ENCODE measurements around the gene RBL1.
"Not testable (repeated sequence)": the region's sequence is repeated elsewhere in the genome, so short reads cannot be mapped to it uniquely, and the experiment has no call there.

RBL1 gene

DNA sequence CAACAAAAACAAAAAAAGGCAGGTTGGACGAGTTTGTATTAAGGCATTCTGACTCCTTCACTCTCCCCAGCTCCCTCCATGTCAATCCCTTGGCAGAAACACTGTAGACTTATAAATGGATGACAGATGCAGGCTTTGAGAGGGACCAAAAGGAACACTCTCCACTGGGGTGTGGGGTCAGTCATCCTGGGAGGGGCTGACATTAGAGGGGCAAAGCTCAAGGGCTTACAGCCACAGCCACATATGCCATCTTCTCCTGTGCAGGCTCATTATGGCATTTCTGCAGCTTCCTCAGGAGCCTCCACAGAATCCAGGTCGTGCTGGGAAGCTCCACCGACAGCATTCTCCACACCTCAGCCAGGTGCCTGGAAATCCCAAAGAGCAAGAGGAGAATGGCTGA, 33.0 kb upstream of the RBL1 start:
- DNase-seq (ENCODE audit: low spot score): no peak
- in situ Hi-C loops (cut with MboI; ENCODE audit: low sequenced_read_pairs, unreplicated experiment): no loop called here
- TF ChIP-seq, protein P1, sequence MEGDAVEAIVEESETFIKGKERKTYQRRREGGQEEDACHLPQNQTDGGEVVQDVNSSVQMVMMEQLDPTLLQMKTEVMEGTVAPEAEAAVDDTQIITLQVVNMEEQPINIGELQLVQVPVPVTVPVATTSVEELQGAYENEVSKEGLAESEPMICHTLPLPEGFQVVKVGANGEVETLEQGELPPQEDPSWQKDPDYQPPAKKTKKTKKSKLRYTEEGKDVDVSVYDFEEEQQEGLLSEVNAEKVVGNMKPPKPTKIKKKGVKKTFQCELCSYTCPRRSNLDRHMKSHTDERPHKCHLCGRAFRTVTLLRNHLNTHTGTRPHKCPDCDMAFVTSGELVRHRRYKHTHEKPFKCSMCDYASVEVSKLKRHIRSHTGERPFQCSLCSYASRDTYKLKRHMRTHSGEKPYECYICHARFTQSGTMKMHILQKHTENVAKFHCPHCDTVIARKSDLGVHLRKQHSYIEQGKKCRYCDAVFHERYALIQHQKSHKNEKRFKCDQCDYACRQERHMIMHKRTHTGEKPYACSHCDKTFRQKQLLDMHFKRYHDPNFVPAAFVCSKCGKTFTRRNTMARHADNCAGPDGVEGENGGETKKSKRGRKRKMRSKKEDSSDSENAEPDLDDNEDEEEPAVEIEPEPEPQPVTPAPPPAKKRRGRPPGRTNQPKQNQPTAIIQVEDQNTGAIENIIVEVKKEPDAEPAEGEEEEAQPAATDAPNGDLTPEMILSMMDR (IDR thresholded peaks at IDR 0.05; ENCODE audit: borderline replicate concordance, control extremely low read depth, extremely low read depth, insufficient read depth, missing control alignments): no peak

DNA sequence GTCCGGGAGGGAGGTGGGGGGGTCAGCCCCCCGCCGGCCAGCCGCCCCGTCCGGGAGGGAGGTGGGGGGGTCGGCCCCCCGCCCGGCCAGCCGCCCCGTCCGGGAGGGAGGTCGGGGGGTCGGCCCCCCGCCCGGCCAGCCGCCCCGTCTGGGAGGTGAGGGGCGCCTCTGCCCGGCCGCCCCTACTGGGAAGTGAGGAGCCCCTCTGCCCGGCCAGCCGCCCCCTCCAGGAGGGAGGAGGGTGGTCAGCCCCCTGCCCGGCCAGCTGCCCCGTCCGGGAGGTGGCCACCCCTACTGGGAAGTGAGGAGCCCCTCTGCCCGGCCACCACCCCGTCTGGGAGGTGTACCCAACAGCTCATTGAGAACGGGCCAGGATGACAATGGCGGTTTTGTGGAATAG, 30.5 kb upstream of the RBL1 start:
- DNase-seq (ENCODE audit: low spot score); in situ Hi-C loops (cut with MboI; ENCODE audit: low sequenced_read_pairs, unreplicated experiment): not testable (repeated sequence)

DNA sequence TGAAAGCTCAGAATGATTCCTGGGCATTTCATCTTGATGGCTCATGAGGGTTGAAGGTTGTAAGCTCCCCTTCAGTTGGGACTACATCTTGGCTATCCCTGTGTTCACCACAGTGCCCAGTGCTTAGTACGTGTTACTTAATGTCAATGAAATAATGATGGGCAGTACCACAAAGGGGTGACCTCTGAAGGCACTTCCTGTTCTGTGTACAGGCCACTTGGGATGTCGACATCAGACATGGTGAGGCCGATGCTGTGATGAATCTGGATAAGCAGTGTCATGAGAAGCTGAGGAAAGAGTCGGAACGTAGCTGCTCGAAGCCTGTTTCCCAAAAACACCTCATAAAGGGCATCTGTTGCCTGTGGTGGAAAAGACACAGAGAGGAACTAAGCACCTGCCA, 27.6 kb upstream of the RBL1 start:
- TF ChIP-seq, protein P1 (IDR thresholded peaks at IDR 0.05; ENCODE audit: borderline replicate concordance, control extremely low read depth, extremely low read depth, insufficient read depth, missing control alignments): no peak
- DNase-seq (ENCODE audit: low spot score): no peak
- in situ Hi-C loops (cut with MboI; ENCODE audit: low sequenced_read_pairs, unreplicated experiment): no loop called here

DNA sequence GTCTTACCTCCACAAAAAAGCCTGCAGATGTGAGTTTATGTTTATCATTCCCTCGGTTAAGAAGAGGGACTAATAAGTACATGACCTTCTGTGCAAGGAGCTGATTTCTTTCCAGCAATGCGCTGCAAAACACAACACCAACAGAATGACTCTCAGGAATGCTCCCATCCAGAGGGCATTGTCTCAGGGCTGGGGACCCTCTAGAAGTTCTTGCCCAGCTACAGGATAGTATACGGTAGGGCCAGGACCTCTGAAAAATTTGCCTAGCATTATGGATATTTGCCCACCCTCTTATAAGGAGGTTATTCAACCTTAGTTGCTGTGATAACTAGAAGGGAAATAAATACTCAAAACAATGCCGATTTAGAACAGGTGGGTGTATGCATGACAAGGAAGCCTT, 24.7 kb upstream of the RBL1 start:
- in situ Hi-C loops (cut with MboI; ENCODE audit: low sequenced_read_pairs, unreplicated experiment): no loop called here
- TF ChIP-seq, protein P1 (IDR thresholded peaks at IDR 0.05; ENCODE audit: borderline replicate concordance, control extremely low read depth, extremely low read depth, insufficient read depth, missing control alignments): no peak
- DNase-seq (ENCODE audit: low spot score): no peak

DNA sequence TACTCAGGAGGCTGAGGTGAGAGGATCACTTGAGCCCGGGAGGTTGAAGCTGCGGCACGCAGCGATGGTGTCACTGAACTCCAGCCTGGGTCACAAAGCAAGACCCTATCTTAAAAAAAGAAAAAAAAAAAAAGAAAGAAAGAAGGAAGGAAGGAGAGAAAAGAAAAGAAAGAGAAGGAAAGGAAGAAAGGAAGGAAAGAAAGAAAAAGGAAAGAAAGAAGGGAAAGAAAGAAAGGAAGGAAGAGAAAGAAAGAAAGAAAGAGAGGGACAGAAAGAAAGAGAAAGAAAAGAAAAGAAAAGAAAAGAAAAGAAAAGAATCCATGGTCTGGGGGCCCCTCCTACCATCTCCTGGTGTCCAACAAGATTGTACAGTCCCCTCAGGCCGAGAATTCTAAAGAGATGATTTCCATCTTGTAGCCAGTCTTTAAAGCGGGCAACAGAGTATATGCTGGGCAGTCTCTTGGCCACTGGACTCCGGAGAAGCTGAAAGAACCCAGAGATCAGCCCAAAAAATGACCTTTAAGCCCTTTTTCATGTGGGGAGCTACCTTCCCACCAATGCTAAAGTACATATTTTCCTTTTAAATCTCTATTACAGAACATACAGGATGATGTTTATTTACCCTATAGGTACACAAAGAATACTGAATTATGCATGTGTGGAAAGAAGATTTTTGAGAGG, 23.7 kb upstream of the RBL1 start:
- in situ Hi-C loops (cut with MboI; ENCODE audit: low sequenced_read_pairs, unreplicated experiment): no loop called here
- no peak for DNase-seq (ENCODE audit: low spot score)
- TF ChIP-seq, protein P1 (IDR thresholded peaks at IDR 0.05; ENCODE audit: borderline replicate concordance, control extremely low read depth, extremely low read depth, insufficient read depth, missing control alignments): no peak

DNA sequence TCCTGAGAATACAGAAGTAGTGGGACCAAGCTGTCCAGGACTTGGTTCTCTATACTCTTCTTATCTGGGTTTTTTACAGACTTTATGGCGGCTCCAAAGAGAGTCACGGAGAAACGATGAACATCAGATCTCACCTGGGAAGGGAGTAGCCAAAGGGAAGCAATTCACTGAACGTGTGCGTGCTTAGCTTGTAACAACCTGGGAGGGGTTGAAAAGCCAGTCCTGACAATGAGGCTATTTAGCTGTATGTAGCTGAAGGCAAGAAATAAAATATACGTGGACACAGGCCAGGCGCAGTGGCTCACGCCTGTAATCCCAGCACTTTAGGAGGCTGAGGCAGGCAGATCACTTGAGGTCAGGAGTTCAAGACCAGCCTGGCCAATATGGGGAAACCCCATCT, 18.2 kb upstream of the RBL1 start:
- TF ChIP-seq, protein P1 (IDR thresholded peaks at IDR 0.05; ENCODE audit: borderline replicate concordance, control extremely low read depth, extremely low read depth, insufficient read depth, missing control alignments): no peak
- no peak for DNase-seq (ENCODE audit: low spot score)
- in situ Hi-C loops (cut with MboI; ENCODE audit: low sequenced_read_pairs, unreplicated experiment): no loop called here

DNA sequence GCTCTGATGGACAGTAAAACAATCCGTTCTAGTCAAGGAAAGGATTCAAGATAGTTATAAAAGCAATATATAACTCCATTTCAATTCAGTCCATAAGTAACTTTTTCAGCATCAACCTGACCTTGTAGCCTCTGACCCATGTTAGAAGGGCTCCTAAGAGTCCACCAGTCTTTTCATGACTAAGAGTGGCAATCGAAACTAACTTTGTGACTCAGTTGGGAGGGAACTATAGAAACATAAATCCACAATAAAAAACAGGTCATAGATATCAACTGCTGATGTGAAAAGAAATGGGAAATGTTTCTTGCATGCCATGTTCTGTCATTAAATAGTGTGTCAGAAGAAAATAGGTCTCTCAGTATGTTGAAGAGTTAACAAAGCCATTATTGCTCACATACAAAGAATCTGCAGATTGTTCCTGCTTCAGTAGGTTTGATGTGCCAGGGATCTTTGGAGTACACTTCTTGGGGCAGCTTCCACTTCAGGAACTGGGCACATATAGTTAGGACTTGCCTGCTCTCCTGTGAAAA, 16.2 kb upstream of the RBL1 start:
- in situ Hi-C loops (cut with MboI; ENCODE audit: low sequenced_read_pairs, unreplicated experiment): no loop called here
- TF ChIP-seq, protein P1 (IDR thresholded peaks at IDR 0.05; ENCODE audit: borderline replicate concordance, control extremely low read depth, extremely low read depth, insufficient read depth, missing control alignments): no peak
- DNase-seq (ENCODE audit: low spot score): no peak

Measured in GM13976 (cell line).